Panc1 (cell line): ENCODE measurements around the gene GPR21. TPM values are rescaled to one million over a fixed set of nuclear protein-coding genes. Genes with fewer than 3 reads are reported as not detected.

Experiments used
- ATAC-seq: fragments of 200-7000 bp; cut with Tn5 transposase; 2 replicates; pipeline ENCODE4 v1.9.1; 2020; ENCODE audit warnings: mild to moderate bottlenecking, moderate library complexity
- BruUV-seq: library from RNA; stranded (reverse); fragments of 400-500 nt; replicated peaks from 2 replicates; lab custom pipeline; 2021; lab: Mats Ljungman, UMichigan
- CTCF ChIA-PET: fragments of 300-600 bp; sonication (Branson Sonifier 250); formaldehyde crosslinking; loops from one replicate; lab custom pipeline; 2022; ENCODE audit warnings: antibody characterized with exemption; lab: Charles Lee
- POLR2A ChIA-PET: fragments of 300-600 bp; sonication (Branson Sonifier 250); formaldehyde crosslinking; loops from one replicate; lab custom pipeline; 2022; ENCODE audit warnings: antibody characterized with exemption; lab: Charles Lee
- DNase-seq: peaks from one replicate; pipeline ENCODE4 v3.0.0-alpha.2; 2010; ENCODE audit warnings: low read depth, low spot score
- H3K27ac ChIP-seq: 2 replicates; pipeline ENCODE4 v1.5.1; 2011; ENCODE audit warnings: mild to moderate bottlenecking, low read length, inconsistent platforms
- H3K27me3 ChIP-seq: fragments of 200-500 bp; sonication (Bioruptor generic); 2 replicates; pipeline ENCODE4 v1.6.0; 2014; ENCODE audit warnings: low read length, inconsistent platforms; ENCODE audit not compliant: control insufficient read depth, insufficient read depth
- H3K36me3 ChIP-seq: fragments of 200-500 bp; sonication (Bioruptor generic); 2 replicates; pipeline ENCODE4 v1.5.1; 2014; ENCODE audit warnings: inconsistent platforms, mild to moderate bottlenecking, low read length, moderate library complexity; ENCODE audit not compliant: control insufficient read depth, insufficient read depth
- H3K4me1 ChIP-seq: 2 replicates; pipeline ENCODE4 v1.5.1; 2011; ENCODE audit warnings: inconsistent platforms, mild to moderate bottlenecking, low read length, moderate library complexity; ENCODE audit not compliant: control insufficient read depth, insufficient read depth
- H3K4me3 ChIP-seq, 2 experiments: 2 replicates each; pipeline ENCODE4 v1.5.1; 2011 to 2012; ENCODE audit warnings: low read depth in 2 of 2, low read length in 2 of 2, mild to moderate bottlenecking in 2 of 2, inconsistent platforms in 1 of 2, moderate library complexity in 1 of 2
- H3K9me3 ChIP-seq: fragments of 200-500 bp; sonication (Bioruptor generic); 2 replicates; pipeline ENCODE4 v1.5.1; 2014; ENCODE audit warnings: low read depth, mild to moderate bottlenecking, inconsistent platforms, low read length, moderate library complexity; ENCODE audit not compliant: control insufficient read depth, insufficient read depth
- POLR2AphosphoS5 ChIP-seq: IDR thresholded peaks from 2 replicates; pipeline ENCODE4 v1.6.1; 2012; ENCODE audit warnings: mild to moderate bottlenecking, low read depth, low read length, moderate library complexity
- SIN3A ChIP-seq: IDR thresholded peaks from 2 replicates; pipeline ENCODE4 v1.6.1; 2012; ENCODE audit warnings: low read depth, mild to moderate bottlenecking, low read length, moderate library complexity, borderline replicate concordance; ENCODE audit not compliant: insufficient read depth
- TCF7L2 ChIP-seq: IDR thresholded peaks from 2 replicates; pipeline ENCODE4 v1.6.1; 2011; ENCODE audit warnings: mild to moderate bottlenecking, low read depth, low read length, inconsistent platforms
- in situ Hi-C: cut with HindIII; loops from 2 replicates; pipeline ENCODE4 v1.10.0; 2016; ENCODE audit warnings: low sequenced_read_pairs, low pct_unique_long_range_greater_than_20kb
- intact Hi-C: fragments of 100-400 bp; cut with micrococcal nuclease; formaldehyde crosslinking; loops from one replicate; pipeline ENCODE4 v1.10.0; 2022; ENCODE audit not compliant: unreplicated experiment
- total RNA-seq: library from RNA; stranded (reverse); gene quantifications from one replicate; pipeline ENCODE4 v1.2.1, GENCODE V29; 2021; ENCODE audit not compliant: unreplicated experiment
- TF ChIP-seq, protein P1 (sequence below): fragments of 450-650 bp; IDR thresholded peaks from 2 replicates; pipeline ENCODE4 v1.5.1; 2017; ENCODE audit warnings: mild to moderate bottlenecking
- TF ChIP-seq, protein P2 (sequence below), 2 experiments: IDR thresholded peaks; 2 replicates each; pipeline ENCODE4 v1.6.1; 2011 to 2012; ENCODE audit warnings: low read depth in 2 of 2, control low read depth in 1 of 2, low read length in 1 of 2, mild to moderate bottlenecking in 1 of 2, moderate library complexity in 1 of 2; ENCODE audit not compliant: insufficient read depth in 1 of 2

Gene GPR21
- total RNA-seq, 1 experiment from 2014 or later: not detected

DNA sequence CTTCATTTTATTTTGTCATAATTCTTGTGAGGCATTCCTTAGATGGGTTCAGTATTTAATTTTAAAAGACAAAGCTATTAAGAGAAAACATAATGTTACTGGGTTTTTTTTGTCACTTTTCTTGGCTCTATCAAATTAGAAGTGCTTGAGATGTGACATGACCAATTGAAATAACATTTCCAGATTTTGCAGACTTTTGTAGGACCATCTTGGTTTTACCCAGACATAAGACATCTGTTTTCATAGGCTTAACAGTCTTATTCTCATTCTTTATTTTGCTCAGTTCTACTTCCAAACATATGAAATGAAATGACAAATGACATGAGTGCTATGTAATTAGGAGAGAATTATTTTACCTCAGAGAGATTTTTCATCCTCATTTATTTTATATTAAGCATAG is 19.6 kb downstream of the GPR21 start:
- H3K4me3 ChIP-seq: no peak overlapping the region
- ATAC-seq (no peak), DNase-seq (no peak)
- TF ChIP-seq, protein P1, sequence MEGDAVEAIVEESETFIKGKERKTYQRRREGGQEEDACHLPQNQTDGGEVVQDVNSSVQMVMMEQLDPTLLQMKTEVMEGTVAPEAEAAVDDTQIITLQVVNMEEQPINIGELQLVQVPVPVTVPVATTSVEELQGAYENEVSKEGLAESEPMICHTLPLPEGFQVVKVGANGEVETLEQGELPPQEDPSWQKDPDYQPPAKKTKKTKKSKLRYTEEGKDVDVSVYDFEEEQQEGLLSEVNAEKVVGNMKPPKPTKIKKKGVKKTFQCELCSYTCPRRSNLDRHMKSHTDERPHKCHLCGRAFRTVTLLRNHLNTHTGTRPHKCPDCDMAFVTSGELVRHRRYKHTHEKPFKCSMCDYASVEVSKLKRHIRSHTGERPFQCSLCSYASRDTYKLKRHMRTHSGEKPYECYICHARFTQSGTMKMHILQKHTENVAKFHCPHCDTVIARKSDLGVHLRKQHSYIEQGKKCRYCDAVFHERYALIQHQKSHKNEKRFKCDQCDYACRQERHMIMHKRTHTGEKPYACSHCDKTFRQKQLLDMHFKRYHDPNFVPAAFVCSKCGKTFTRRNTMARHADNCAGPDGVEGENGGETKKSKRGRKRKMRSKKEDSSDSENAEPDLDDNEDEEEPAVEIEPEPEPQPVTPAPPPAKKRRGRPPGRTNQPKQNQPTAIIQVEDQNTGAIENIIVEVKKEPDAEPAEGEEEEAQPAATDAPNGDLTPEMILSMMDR: no peak
- TF ChIP-seq TCF7L2 (no peak), POLR2AphosphoS5 (no peak), SIN3A (no peak)
- TF ChIP-seq, protein P2, sequence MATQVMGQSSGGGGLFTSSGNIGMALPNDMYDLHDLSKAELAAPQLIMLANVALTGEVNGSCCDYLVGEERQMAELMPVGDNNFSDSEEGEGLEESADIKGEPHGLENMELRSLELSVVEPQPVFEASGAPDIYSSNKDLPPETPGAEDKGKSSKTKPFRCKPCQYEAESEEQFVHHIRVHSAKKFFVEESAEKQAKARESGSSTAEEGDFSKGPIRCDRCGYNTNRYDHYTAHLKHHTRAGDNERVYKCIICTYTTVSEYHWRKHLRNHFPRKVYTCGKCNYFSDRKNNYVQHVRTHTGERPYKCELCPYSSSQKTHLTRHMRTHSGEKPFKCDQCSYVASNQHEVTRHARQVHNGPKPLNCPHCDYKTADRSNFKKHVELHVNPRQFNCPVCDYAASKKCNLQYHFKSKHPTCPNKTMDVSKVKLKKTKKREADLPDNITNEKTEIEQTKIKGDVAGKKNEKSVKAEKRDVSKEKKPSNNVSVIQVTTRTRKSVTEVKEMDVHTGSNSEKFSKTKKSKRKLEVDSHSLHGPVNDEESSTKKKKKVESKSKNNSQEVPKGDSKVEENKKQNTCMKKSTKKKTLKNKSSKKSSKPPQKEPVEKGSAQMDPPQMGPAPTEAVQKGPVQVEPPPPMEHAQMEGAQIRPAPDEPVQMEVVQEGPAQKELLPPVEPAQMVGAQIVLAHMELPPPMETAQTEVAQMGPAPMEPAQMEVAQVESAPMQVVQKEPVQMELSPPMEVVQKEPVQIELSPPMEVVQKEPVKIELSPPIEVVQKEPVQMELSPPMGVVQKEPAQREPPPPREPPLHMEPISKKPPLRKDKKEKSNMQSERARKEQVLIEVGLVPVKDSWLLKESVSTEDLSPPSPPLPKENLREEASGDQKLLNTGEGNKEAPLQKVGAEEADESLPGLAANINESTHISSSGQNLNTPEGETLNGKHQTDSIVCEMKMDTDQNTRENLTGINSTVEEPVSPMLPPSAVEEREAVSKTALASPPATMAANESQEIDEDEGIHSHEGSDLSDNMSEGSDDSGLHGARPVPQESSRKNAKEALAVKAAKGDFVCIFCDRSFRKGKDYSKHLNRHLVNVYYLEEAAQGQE (IDR thresholded peaks at IDR 0.05; ENCODE audit: insufficient read depth in 1 of 2, low read depth in 2 of 2, low read length in 1 of 2): no peak
- no peaks in the 10 kb centered on the region for H3K36me3 ChIP-seq
- POLR2A ChIA-PET: no interaction called here
- intact Hi-C loops (no loop called here), in situ Hi-C loops (no loop called here)
- no TSS peak for BruUV-seq
- H3K27ac ChIP-seq: no peak overlapping the region
- no peaks in the 10 kb centered on the region; the same call in 1 of the 2 replicates for H3K4me1 ChIP-seq
- no peaks in the 10 kb centered on the region for H3K27me3 ChIP-seq
- no peaks in the 10 kb centered on the region for H3K9me3 ChIP-seq
- CTCF ChIA-PET: no interaction called here

DNA sequence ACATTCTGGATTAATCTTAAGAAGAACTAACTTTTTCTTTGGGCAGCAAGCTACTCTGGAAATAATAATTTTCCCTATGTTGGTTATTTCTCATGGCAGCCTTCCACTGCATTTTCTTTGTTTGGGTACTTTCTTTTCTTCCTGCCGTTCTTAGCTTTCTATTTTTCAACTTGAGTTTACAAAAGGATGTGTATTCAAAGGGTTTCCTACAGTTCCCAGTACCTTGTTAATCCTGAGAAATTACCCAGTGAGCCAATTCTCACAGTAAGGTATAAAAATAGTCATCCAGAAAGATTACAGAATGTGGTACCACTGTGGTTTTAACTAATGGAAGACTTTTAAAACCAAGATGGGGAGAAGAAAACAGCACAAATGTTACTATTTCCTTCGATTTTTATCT is 20.2 kb downstream of the GPR21 start:
- Histone ChIP-seq H3K27me3 (no peaks in the 10 kb centered on the region), H3K36me3 (no peaks in the 10 kb centered on the region), H3K27ac (no peak overlapping the region), H3K9me3 (no peaks in the 10 kb centered on the region), H3K4me1 (no peaks in the 10 kb centered on the region; the same call in 1 of the 2 replicates), H3K4me3 (no peak overlapping the region)
- ChIA-PET POLR2A (no interaction called here), CTCF (no interaction called here)
- in situ Hi-C loops (no loop called here), intact Hi-C loops (no loop called here)
- no peak for DNase-seq
- no peak for ATAC-seq
- TF ChIP-seq POLR2AphosphoS5: no peak
- TF ChIP-seq, protein P1: no peak
- TF ChIP-seq, protein P2 (IDR thresholded peaks at IDR 0.05; ENCODE audit: insufficient read depth in 1 of 2, low read depth in 2 of 2, low read length in 1 of 2): no peak
- TF ChIP-seq TCF7L2: no peak
- no peak for TF ChIP-seq SIN3A
- no TSS peak for BruUV-seq
